ENCODE measurements around the gene GRIP2. TPM values are rescaled to one million over a fixed set of nuclear protein-coding genes. Genes with fewer than 3 reads are reported as not detected.

Gene GRIP2
- total RNA-seq, 1 donor from 2014 or later: 11.2 TPM

Other genes with a start within 250 kb of the GRIP2 start
- 23.8 and 28.1 TPM in 2 replicates for gene SLC6A6, start 137.7 kb downstream of the GRIP2 start, total RNA-seq
- 25.7 and 25.8 TPM in 2 replicates for gene CCDC174, start 111.4 kb upstream of the GRIP2 start, total RNA-seq
- 0.13 and 0.19 TPM in 2 replicates for gene C3orf20, start 134.8 kb upstream of the GRIP2 start, total RNA-seq

All from progenitor cell of endocrine pancreas (in vitro differentiated cells).